A172 (cell line): ENCODE results near the gene COL5A2. TPM values are rescaled to one million over a fixed set of nuclear protein-coding genes. Genes with fewer than 3 reads are reported as not detected.

Experiments
- DNase-seq: peaks from one replicate; pipeline ENCODE4 v3.0.0-alpha.2; 2015; ENCODE audit warnings: low spot score
- total RNA-seq: library from RNA; depleted of rRNA; stranded (reverse); fragments of >200 nt; shearing (Covaris generic); gene quantifications from 2 replicates; pipeline ENCODE4 v1.2.3, GENCODE V29; 2014; rRNA removed

Gene COL5A2
- total RNA-seq, result 955 and 1,017 TPM in 2 replicates

DNA sequence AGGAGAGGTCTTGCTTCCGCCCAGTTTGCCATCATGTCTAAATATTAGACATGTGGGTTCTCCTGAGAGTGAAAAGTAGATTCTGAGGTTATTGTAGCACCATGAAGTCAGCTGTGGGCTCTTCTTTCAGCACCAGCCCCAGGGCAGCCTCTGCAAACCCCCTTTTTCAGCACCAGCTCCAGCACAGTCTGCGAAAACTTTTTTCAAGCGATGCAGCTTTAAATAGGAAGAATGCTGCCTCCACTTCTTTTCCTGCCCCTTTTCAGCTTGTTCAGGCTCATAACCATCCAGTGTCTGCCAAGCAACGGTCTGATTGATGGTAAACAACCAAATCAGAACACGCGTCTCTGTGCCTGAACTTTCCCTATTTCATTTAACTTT, at the start of gene COL5A2:
Gene COL5A2 (minus strand): TSS at position 192 of the 381 bp plus-strand sequence. CDS start 157 bp downstream, at position 35.
- peak; percentile 93 for DNase-seq

- DNase-seq, result no peak
Measured at GRCh38 chr2:189226017-189226416, 46.5 kb upstream of the COL5A2 start.

GRCh38 chr2:189225032-189225431, 45.5 kb upstream of the COL5A2 start:
- DNase-seq, result no peak

DNA sequence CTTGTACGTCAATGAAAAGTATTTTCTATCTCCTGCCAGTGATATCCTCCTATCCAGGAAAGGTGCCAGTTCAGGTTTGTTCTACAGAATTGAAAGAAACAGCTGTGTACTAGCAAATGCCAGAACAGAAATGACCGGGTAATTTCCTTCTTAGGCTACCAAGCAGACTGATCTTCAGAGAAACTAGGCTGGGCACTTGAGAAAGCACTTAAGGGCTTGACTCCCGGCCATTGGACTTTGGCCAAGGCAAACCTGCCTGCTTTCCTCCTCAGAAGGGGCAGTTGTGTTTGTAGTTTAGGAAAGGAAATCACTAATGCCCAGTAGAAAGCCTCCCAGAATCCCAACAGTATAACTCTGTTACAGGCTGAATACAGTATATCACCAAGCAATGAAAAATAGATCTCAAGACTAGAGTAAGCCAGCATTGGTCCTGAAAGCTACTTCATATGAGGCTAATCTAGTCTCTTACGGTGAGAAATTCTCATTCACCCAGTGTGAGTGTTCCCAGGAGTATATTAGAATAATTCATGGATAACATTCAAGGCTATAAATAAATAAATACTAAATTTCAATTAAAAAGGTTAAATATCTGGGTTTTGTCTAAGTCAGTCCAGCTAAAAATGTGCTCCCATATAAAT, 43.0 kb upstream of the COL5A2 start:
- peak; percentile 69 for DNase-seq

- no peak for DNase-seq
Measured at GRCh38 chr2:189221811-189222467, 42.4 kb upstream of the COL5A2 start.

- DNase-seq, result no peak
Measured at GRCh38 chr2:189218236-189218635, 38.7 kb upstream of the COL5A2 start.

- DNase-seq, result peak; percentile 94
Measured at GRCh38 chr2:189217541-189217940, 38.0 kb upstream of the COL5A2 start.

GRCh38 chr2:189217051-189217450, 37.5 kb upstream of the COL5A2 start:
- DNase-seq, result no peak

DNA sequence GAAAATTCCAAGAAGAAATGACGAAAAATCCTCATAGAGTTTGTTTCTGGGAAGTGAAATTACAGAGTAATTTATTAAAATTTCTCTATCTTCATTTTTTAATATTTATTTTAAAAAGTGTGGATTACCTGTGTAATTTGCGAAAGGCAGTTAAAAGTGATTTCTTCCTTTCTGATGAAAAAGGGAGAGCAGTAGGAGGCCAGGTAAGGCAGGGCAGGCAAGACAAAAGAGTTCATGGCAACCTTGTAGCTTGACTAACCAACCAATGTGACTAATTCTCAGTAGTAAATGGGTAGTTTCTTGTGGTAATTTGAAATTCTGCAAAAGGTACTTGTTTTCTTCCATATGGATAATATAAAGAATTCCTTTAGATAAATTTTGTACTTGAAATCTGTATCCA, 34.9 kb upstream of the COL5A2 start:
- DNase-seq, result no peak

- DNase-seq, result no peak
Measured at GRCh38 chr2:189213250-189213649, 33.7 kb upstream of the COL5A2 start.

- peak; percentile 94 for DNase-seq
Measured at GRCh38 chr2:189210250-189211087, 30.9 kb upstream of the COL5A2 start.

- DNase-seq, result no peak
Measured at GRCh38 chr2:189208254-189208653, 28.7 kb upstream of the COL5A2 start.

DNA sequence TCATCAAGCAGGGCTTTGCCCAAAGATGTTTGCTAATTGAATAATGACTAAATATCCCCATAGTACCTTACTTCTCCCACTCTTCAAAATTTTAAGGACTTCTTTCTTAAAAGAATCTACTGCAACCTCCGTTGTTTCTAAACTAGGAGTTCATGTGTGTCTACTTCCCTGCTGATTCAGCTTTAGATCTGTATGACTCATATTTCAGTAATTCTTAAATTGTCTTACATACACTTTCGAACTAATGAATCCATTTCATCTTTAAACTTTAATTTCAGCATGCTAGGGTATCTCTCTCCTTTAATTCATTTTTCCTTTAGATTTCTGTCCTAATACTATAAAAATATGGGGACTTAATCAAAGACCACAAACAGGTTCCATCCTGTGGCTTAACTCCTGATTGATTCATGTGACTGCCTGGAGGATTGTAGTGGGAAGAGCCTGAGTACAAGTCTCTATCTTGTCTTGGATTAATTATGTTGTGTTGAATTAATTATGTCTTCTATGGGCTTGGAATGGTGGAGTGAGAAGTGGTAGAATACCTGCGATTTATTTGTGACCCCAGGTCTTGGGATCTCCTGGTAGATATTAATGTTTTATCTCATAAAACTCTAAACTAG, 24.9 kb upstream of the COL5A2 start:
- peak; percentile 72 for DNase-seq

DNA sequence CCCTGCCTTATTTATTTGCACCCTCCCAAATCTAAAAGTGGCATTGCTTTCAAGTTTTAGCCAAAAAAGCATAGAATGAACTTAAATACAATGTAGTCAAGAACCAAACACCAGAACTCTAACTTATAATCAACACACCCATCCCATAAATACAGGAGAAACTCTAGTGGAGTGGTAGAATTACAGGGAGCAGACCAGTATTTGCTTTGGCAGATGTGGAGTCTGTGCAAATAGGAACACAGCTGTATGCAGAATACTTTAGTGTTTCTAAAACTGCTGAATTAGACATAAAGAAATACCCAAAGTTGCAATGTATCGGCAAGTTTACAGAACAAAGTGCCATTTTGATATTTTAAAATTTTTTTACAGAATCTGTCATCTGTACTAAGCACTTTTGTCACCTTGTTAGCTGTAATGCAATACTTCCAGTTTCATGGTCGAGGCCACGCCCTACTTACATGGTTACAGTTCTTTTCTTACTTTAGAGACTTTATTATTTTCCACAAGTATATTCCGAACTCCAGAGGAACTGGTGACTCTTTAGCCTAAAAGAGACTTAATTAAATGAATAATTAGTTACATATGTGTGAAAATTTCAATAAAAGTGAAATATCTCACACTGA, 23.7 kb upstream of the COL5A2 start:
- peak; percentile 66 for DNase-seq

- peak; percentile 65 for DNase-seq
Measured at GRCh38 chr2:189199797-189200196, 20.2 kb upstream of the COL5A2 start.

DNA sequence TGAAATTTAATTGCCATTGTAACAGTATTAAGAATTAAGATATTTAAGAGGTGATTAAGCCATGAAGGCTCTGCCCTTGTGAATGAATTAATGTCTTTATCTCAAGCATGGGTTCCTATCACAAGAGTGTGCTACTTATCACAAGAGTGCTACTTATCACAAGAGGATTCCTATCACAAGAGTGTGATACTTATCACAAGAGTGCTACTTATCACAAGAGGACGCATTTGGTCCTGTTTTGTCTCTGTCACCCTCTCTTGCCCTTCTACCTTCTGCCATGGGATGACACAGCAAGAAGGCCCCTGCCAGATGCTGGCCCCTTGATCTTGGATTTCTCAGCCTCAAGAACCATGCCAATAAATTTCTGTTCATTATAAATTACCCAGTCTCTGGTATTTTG, 13.2 kb upstream of the COL5A2 start:
- no peak for DNase-seq

DNA sequence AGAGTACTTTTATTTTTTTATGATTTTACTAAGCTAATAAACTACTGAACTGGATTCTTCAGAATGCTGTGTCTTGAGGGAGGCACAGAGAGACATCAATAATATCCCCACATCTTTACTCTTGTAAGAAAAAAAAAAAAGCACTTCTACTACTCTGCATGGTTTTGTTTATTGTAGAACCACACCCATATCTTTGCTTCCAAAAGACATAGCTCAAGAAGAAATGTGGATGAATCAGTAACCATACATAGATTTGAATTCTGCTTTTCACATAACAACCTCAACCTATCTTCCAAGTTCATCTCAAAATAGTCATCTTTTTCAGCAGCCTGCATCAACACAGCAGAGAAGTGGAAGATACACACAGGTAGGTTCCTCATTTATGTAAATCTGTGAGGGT, 12.2 kb upstream of the COL5A2 start:
- no peak for DNase-seq

- DNase-seq, result no peak
Measured at GRCh38 chr2:189190685-189191084, 11.1 kb upstream of the COL5A2 start.

GRCh38 chr2:189188115-189188805, 8.7 kb upstream of the COL5A2 start:
- DNase-seq, result no peak

- DNase-seq, result no peak
Measured at GRCh38 chr2:189183170-189183569, 3.6 kb upstream of the COL5A2 start.

- no peak for DNase-seq
Measured at GRCh38 chr2:189181706-189182105, 2.1 kb upstream of the COL5A2 start.
